NT2/D1 (cell line): ENCODE data around the gene TRIM67.

Experiments used
- DNase-seq: peaks from one replicate; pipeline ENCODE4 v3.0.0-alpha.2; 2011; ENCODE audit warnings: low read depth, low spot score
- H3K27me3 ChIP-seq: 2 replicates; pipeline ENCODE4 v1.6.0; 2011; ENCODE audit warnings: mild to moderate bottlenecking; ENCODE audit not compliant: insufficient read length, insufficient read depth
- H3K36me3 ChIP-seq: 2 replicates; pipeline ENCODE4 v1.6.1; 2011; ENCODE audit warnings: mild to moderate bottlenecking, low read length, mixed read lengths; ENCODE audit not compliant: insufficient read depth, insufficient read length
- H3K4me1 ChIP-seq: 2 replicates; pipeline ENCODE4 v1.5.1; 2011; ENCODE audit not compliant: insufficient read depth, insufficient read length
- H3K4me3 ChIP-seq: 2 replicates; pipeline ENCODE4 v1.5.1; 2011; ENCODE audit warnings: low read depth; ENCODE audit not compliant: insufficient read length
- H3K9ac ChIP-seq: 2 replicates; pipeline ENCODE4 v1.6.0; 2011; ENCODE audit warnings: low read depth; ENCODE audit not compliant: insufficient read length
- H3K9me3 ChIP-seq: 2 replicates; pipeline ENCODE4 v1.5.1; 2011; ENCODE audit warnings: mild to moderate bottlenecking, low read length; ENCODE audit not compliant: insufficient read depth
- SUZ12 ChIP-seq: IDR thresholded peaks from 2 replicates; pipeline ENCODE4 v1.6.1; 2011; ENCODE audit not compliant: insufficient read length, insufficient read depth; ENCODE audit errors: extremely low read depth
- YY1 ChIP-seq: IDR thresholded peaks from 2 replicates; pipeline ENCODE4 v1.6.1; 2011; ENCODE audit not compliant: insufficient read length, insufficient read depth
- ZNF274 ChIP-seq: IDR thresholded peaks from 2 replicates; pipeline ENCODE4 v1.6.1; 2011; ENCODE audit warnings: mild to moderate bottlenecking, low read depth, low read length

TRIM67 gene

GRCh38 chr1:231265379-231265778 lies 103.5 kb downstream of the TRIM67 start:
- Histone ChIP-seq H3K27me3 (no peaks in the 10 kb centered on the region), H3K4me3 (no peak overlapping the region), H3K9ac (no peak overlapping the region), H3K36me3 (peaks cover 82% of the 10 kb centered on the region), H3K9me3 (peaks cover 2% of the 10 kb centered on the region; the same call in 1 of the 2 replicates), H3K4me1 (no peaks in the 10 kb centered on the region)
- no peak for DNase-seq
- TF ChIP-seq SUZ12 (no peak), ZNF274 (no peak), YY1 (no peak)

- H3K36me3 ChIP-seq, result peaks cover 83% of the 10 kb centered on the region
- no peak for DNase-seq
- no peaks in the 10 kb centered on the region for H3K4me1 ChIP-seq
- no peaks in the 10 kb centered on the region for H3K27me3 ChIP-seq
- no peak overlapping the region for H3K9ac ChIP-seq
- no peaks in the 10 kb centered on the region for H3K9me3 ChIP-seq
- TF ChIP-seq ZNF274, result no peak
- TF ChIP-seq SUZ12, result no peak
- no peak for TF ChIP-seq YY1
- no peak overlapping the region for H3K4me3 ChIP-seq
Measured at GRCh38 chr1:231266811-231267322, 105.0 kb downstream of the TRIM67 start.
